ENCODE measurements around the gene SPTB. TPM values are rescaled to one million over a fixed set of nuclear protein-coding genes. Genes with fewer than 3 reads are reported as not detected.

The SPTB gene
- total and polyA plus RNA-seq, 9 of the 15 experiments (the other 6 are each of a cell fraction or from before 2014, with no cell fraction given) = 0.21 to 45.9 (median 11.7) TPM

DNA sequence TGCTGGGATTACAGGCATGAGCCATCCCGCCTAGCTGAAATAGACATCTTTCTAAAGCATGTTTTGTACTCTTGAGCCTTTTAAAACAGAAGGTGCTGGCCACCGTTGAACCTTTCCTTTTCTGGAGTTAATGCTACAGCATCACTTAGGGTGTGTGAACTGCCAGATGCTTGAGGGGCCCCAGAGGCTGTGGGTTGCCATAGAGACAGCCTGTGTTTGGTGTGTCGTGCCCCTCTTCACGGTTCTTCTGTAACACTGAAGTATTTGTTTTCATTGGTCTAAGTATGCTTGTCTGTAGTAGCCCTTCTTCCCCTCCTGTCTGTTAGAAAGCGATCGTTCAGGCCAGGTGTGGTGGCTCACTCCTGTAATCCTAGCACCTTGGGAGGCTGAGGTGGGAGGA lies 144.7 kb downstream of the SPTB start:
- no peak overlapping the region for H2AFZ ChIP-seq (ENCODE audit: low read depth, low read length)
- H3K4me2 ChIP-seq (ENCODE audit: insufficient read depth, low read length) = no peak overlapping the region
- H3K9me1 ChIP-seq (ENCODE audit: control insufficient read depth, insufficient read depth, low read length) = no peaks in the 10 kb centered on the region
- FAIRE-seq = no peak
- no peaks in the 10 kb centered on the region for H3K9me3 ChIP-seq (replicated peaks; ENCODE audit: control insufficient read depth, insufficient read depth, low read depth, low read length)
- no peak for ATAC-seq
- H4K20me1 ChIP-seq (replicated peaks; ENCODE audit: control insufficient read depth, insufficient read depth, low read length) = no peaks in the 10 kb centered on the region
- ChIA-PET POLR2A (no interaction called here), CTCF (ENCODE audit: low intra/inter-chr PET ratio) (no interaction called here)
- H3K27ac ChIP-seq (ENCODE audit: extremely low read depth, low read depth, low read length) = no peak overlapping the region
- in situ Hi-C loops (cut with MboI) = no loop called here
- H3K36me3 ChIP-seq (ENCODE audit: control insufficient read depth, insufficient read depth, low read length) = no peaks in the 10 kb centered on the region
- DNase-seq (ENCODE audit: extremely low read depth in 1 of 4, low spot score in 3 of 4) = no peak
- WGBS (ENCODE audit: insufficient coverage, low coverage, missing lambda C conversion rate) = 0% methylated on average over 4 of the region's 6 CpGs
- no peak overlapping the region for H3K4me3 ChIP-seq
- H3K79me2 ChIP-seq (ENCODE audit: control insufficient read depth, insufficient read depth, low read length) = no peaks in the 10 kb centered on the region
- no TSS peak for BruUV-seq (replicated peaks)
- intact Hi-C loops (cut with micrococcal nuclease) = loop anchor here (5.0 kb wide), 1 partner anchor 63 kb away; no protein-coding TSS in a partner anchor
- H3K9ac ChIP-seq (ENCODE audit: insufficient read depth in 1 of 2, low read depth in 2 of 2, low read length in 2 of 2) = no peak overlapping the region
- peaks cover 0 to 56% of the 10 kb centered on the region in 2 experiments; a peak in 3 of 5 replicates for H3K27me3 ChIP-seq (ENCODE audit: control insufficient read depth in 2 of 2, insufficient read depth in 2 of 2, low read length in 2 of 2)
- peaks cover 0 to 4% of the 10 kb centered on the region in 2 experiments; a peak in 2 of 5 replicates for H3K4me1 ChIP-seq (replicated peaks in 1 of 2; ENCODE audit: control insufficient read depth in 2 of 2, insufficient read depth in 2 of 2, low read length in 2 of 2)
- TF ChIP-seq ETV5 (CRISPR knock-in tag; IDR thresholded peaks at IDR 0.05; ENCODE audit: low read depth) = no peak
- TF ChIP-seq, protein P1, sequence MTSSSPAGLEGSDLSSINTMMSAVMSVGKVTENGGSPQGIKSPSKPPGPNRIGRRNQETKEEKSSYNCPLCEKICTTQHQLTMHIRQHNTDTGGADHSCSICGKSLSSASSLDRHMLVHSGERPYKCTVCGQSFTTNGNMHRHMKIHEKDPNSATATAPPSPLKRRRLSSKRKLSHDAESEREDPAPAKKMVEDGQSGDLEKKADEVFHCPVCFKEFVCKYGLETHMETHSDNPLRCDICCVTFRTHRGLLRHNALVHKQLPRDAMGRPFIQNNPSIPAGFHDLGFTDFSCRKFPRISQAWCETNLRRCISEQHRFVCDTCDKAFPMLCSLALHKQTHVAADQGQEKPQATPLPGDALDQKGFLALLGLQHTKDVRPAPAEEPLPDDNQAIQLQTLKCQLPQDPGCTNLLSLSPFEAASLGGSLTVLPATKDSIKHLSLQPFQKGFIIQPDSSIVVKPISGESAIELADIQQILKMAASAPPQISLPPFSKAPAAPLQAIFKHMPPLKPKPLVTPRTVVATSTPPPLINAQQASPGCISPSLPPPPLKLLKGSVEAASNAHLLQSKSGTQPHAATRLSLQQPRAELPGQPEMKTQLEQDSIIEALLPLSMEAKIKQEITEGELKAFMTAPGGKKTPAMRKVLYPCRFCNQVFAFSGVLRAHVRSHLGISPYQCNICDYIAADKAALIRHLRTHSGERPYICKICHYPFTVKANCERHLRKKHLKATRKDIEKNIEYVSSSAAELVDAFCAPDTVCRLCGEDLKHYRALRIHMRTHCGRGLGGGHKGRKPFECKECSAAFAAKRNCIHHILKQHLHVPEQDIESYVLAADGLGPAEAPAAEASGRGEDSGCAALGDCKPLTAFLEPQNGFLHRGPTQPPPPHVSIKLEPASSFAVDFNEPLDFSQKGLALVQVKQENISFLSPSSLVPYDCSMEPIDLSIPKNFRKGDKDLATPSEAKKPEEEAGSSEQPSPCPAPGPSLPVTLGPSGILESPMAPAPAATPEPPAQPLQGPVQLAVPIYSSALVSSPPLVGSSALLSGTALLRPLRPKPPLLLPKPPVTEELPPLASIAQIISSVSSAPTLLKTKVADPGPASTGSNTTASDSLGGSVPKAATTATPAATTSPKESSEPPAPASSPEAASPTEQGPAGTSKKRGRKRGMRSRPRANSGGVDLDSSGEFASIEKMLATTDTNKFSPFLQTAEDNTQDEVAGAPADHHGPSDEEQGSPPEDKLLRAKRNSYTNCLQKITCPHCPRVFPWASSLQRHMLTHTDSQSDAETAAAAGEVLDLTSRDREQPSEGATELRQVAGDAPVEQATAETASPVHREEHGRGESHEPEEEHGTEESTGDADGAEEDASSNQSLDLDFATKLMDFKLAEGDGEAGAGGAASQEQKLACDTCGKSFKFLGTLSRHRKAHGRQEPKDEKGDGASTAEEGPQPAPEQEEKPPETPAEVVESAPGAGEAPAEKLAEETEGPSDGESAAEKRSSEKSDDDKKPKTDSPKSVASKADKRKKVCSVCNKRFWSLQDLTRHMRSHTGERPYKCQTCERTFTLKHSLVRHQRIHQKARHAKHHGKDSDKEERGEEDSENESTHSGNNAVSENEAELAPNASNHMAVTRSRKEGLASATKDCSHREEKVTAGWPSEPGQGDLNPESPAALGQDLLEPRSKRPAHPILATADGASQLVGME (CRISPR knock-in tag; IDR thresholded peaks at IDR 0.05) = no peak
- no peak for TF ChIP-seq IFI16 (CRISPR knock-in tag; IDR thresholded peaks at IDR 0.05)
- TF ChIP-seq, protein P2, sequence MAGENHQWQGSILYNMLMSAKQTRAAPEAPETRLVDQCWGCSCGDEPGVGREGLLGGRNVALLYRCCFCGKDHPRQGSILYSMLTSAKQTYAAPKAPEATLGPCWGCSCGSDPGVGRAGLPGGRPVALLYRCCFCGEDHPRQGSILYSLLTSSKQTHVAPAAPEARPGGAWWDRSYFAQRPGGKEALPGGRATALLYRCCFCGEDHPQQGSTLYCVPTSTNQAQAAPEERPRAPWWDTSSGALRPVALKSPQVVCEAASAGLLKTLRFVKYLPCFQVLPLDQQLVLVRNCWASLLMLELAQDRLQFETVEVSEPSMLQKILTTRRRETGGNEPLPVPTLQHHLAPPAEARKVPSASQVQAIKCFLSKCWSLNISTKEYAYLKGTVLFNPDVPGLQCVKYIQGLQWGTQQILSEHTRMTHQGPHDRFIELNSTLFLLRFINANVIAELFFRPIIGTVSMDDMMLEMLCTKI (IDR thresholded peaks at IDR 0.05; ENCODE audit: partially characterized antibody) = no peak
- TF ChIP-seq CBX2 (IDR thresholded peaks at IDR 0.05; ENCODE audit: insufficient read depth, low read length, poor library complexity, severe bottlenecking) = no peak
- no peak for TF ChIP-seq SNIP1 (IDR thresholded peaks at IDR 0.05; ENCODE audit: low read depth)
- TF ChIP-seq ZFP1 (CRISPR knock-in tag; IDR thresholded peaks at IDR 0.05) = no peak
- TF ChIP-seq, protein P3, sequence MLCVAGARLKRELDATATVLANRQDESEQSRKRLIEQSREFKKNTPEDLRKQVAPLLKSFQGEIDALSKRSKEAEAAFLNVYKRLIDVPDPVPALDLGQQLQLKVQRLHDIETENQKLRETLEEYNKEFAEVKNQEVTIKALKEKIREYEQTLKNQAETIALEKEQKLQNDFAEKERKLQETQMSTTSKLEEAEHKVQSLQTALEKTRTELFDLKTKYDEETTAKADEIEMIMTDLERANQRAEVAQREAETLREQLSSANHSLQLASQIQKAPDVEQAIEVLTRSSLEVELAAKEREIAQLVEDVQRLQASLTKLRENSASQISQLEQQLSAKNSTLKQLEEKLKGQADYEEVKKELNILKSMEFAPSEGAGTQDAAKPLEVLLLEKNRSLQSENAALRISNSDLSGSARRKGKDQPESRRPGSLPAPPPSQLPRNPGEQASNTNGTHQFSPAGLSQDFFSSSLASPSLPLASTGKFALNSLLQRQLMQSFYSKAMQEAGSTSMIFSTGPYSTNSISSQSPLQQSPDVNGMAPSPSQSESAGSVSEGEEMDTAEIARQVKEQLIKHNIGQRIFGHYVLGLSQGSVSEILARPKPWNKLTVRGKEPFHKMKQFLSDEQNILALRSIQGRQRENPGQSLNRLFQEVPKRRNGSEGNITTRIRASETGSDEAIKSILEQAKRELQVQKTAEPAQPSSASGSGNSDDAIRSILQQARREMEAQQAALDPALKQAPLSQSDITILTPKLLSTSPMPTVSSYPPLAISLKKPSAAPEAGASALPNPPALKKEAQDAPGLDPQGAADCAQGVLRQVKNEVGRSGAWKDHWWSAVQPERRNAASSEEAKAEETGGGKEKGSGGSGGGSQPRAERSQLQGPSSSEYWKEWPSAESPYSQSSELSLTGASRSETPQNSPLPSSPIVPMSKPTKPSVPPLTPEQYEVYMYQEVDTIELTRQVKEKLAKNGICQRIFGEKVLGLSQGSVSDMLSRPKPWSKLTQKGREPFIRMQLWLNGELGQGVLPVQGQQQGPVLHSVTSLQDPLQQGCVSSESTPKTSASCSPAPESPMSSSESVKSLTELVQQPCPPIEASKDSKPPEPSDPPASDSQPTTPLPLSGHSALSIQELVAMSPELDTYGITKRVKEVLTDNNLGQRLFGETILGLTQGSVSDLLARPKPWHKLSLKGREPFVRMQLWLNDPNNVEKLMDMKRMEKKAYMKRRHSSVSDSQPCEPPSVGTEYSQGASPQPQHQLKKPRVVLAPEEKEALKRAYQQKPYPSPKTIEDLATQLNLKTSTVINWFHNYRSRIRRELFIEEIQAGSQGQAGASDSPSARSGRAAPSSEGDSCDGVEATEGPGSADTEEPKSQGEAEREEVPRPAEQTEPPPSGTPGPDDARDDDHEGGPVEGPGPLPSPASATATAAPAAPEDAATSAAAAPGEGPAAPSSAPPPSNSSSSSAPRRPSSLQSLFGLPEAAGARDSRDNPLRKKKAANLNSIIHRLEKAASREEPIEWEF (CRISPR knock-in tag; IDR thresholded peaks at IDR 0.05) = no peak
- no peak for TF ChIP-seq PML (IDR thresholded peaks at IDR 0.05; ENCODE audit: low read length)
- no peak for TF ChIP-seq FOXM1 (IDR thresholded peaks at IDR 0.05; ENCODE audit: low read depth)
- TF ChIP-seq FOXM1 (CRISPR knock-in tag; IDR thresholded peaks at IDR 0.05; ENCODE audit: low read depth) = no peak

Data from K562 (cell line).